Central memory CD4-positive, alpha-beta T cell (primary cell): ENCODE results near the gene PRIMA1.

ENCODE experiments used
- DNase-seq: peaks from one replicate; pipeline ENCODE4 v3.0.0; 2022

PRIMA1 gene

DNA sequence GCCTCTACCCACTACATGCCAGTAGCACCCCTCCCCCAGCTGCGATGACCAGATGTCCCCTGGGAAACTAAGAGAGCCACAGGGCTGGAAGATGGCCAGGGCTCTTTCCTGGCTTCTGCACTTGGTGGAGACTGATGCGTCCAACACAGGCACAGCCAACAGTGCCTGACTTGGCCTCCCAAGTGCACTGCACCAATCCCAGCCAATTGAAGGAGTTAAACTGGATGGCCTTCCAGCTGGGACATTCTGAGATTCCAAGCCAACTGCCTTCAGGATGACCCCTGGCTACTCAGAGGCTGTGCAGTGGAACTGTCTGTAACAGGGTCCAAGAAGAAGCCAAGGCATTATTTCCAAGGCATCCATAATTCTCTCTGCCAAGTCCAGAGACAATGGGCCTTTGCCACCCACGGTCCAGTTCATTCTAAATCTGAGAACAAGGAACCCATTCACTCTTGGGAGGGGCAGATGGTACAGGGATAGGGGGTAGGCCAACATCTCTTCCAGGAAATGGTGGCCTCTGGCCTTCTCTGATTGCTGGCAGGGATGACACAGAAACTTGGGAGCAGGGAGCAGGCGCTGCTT, 35.2 kb downstream of the PRIMA1 start:
- DNase-seq, result no peak

- no peak for DNase-seq
These were observed 36.2 kb downstream of the PRIMA1 start for GRCh38 chr14:93751946-93752655.

GRCh38 chr14:93749076-93749420, 39.2 kb downstream of the PRIMA1 start:
- no peak for DNase-seq

- DNase-seq, result no peak
These were observed 39.8 kb downstream of the PRIMA1 start for GRCh38 chr14:93748208-93749075.

DNA sequence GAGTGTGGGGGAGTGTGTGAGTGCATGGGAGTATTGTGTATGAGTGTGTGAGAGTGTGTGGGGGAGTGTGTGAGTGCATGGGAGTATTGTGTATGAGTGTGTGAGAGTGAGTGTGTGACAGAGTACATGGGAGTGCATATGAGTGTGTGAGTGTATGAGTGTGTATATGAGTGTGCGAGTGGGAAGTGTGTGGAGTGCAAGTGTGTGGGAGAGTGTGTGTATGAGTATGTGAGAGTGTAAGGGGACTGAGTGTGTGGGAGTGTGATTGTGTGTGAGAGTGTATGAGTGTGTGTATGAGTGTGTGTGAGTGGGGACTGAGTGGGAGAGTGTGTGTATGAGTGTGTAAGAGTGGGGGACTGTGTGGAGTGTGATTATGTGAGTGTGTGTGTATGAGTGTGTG, 40.7 kb downstream of the PRIMA1 start:
- no peak for DNase-seq

DNA sequence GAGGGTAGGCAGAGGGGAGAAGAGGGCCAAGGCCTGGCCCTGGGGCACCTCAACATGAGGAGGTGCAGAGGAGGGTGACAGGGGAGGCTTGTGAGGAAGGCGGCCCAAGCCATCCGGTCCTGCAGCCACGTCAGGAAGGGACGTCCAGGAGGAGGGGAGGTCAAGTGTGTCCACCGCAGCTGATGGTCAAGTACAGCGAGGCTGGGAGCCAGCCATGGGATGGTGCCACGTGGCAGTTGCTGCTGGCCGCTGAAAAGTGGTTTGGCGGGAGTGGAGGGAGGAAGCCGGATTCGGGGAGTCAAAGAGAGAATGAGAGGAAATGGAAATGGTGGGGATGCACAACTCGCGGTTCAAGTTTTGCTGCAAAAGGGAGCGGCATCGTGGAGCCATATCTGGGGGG, 41.2 kb downstream of the PRIMA1 start:
- no peak for DNase-seq

DNA sequence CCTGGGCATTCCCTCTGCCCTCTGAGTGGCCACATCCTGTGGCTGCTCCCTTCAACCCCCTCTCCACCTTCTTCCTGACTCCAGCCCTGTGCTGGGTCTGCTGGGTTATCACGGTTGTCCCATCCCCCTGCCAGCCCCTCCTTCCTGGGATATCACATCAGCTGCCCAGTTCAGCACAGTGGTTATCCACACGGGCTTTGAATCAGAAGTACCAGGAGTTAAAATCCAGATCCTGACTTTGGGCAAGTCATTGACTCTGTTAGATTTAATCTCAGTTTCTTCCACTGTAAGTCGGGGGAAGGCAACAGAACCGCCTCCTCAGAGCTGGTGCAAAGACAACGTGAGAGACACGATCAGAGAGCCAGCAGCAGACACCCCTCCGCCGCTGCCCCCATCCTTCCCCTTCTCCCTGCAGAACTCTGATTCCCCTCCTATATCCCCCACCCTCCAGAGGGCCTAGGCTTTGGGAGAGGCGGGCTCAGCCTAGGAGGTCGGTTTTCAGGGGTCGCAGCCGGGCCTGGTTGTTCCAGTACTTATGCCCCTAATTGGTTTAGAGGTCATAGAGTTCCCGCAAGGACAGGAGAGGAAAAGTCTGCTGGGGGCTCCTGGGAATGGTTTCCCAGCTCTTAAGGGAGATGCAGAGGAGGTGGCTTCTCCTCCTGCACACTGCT, 42.5 kb downstream of the PRIMA1 start:
- DNase-seq, result no peak

- DNase-seq, result no peak
These were observed 43.4 kb downstream of the PRIMA1 start for GRCh38 chr14:93744876-93745275.

- DNase-seq, result no peak
These were observed 44.1 kb downstream of the PRIMA1 start for GRCh38 chr14:93744176-93744575.

DNA sequence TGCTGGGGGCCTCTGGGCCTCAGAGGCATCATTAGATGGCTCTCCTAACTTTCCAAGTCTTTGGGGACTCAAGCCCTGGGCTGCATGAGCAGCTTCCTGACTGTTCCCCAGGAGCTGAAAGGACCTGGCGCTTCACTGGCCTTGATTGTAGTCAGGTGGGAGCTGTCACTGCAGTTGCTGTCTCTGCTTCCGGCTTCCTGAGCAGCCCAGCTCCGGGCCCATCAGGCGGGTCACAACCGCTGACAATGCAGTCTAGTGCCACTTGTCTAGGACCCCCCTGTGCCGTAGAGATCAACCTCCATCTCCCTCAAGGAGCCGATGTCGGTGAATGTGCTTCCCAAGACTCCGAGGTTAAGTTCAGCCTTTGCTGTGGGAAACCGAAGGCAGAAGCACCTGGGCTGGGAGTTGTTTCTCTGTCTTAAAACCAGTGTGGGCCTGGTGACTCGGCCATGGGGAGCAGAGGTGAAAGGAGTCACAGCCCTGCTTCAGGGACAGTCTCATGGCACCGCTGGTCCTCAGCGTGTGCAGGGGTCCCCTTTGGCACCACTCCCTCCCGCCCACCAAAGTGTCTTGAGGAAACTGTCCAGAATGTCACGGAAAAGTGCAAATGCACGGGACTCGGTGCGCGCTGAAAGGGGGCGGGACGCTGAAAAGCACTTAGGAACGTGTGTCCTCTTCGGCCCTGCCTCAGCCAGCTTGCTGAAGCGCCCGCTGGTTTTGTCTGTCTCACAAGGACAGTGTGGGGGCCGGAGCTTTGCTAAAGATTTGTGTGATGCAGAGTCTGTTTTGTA, 44.8 kb downstream of the PRIMA1 start:
- no peak for DNase-seq

DNA sequence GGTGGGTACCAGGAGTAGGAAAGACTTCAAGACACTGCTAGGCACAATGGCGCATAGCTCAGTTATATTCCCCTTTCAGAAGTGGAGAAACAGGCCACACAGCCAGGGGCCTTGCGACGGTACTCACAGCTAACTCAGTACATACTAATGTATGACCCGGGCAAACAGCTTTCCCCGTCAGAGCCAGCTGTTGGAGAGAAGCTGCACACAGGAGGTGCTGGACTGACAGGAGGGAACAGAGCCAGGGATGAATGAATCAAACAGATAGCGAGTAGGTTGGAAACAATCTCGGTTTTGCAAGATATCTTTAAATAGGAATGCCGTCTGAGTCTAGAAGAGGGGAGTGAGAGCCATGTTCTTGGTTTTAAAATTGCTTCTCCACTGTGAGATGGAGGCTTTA, 45.5 kb downstream of the PRIMA1 start:
- no peak for DNase-seq

- no peak for DNase-seq
These were observed 46.6 kb downstream of the PRIMA1 start for GRCh38 chr14:93741556-93742230.

- DNase-seq, result no peak
These were observed 50.7 kb downstream of the PRIMA1 start for GRCh38 chr14:93737634-93738033.

DNA sequence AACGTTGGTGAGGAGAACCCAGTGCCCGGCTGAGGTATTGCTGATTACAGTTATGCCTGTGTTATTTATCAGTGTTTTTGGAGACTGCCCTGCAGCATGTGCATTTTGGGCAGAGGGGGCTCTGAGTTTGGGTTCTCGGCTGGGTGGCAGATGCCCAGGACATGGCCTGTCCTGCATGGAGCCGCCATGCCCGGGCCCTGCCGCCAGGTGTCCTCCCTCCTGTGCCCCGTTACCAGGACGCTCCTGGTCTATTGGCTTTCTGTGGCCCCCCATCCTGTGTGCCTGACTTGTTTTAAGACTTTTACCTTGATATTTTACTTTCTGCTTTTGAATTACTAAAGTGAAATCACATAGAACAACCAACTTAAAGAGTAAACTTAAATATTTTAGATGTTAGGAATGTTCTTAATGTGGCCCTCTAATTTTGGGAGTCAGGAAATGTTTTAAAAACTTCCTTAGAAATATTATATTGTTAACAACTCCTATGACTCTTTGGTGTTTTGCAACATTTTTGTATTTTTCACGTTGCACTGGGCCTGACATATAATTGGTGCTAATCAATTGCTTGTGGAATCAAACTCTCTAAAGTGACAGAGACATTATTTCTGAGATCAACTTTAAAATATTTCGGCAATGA, 51.8 kb downstream of the PRIMA1 start:
- DNase-seq, result no peak

DNA sequence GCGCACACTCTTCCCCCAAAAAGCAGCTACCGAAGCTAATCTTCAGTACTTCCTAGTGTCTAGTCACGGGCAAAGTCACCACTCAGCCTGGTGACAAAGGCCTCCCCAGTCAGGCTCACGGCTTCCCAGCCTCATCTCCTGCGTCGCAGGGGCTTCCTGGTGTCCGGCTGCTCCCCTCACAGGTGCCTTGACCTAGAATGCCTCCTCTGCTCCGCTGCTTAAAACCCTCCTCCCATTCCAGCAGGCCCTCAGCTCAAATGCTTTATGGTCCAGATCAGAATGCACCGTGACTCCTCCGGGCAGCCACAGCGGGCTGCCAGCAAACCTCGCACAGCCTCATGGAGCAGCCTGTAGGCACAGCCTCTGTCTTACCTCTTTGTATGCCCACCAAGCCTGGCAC, 53.1 kb downstream of the PRIMA1 start:
- DNase-seq, result no peak

GRCh38 chr14:93734086-93734822, 54.0 kb downstream of the PRIMA1 start:
- DNase-seq, result no peak

GRCh38 chr14:93733631-93734030, 54.7 kb downstream of the PRIMA1 start:
- no peak for DNase-seq

GRCh38 chr14:93733231-93733630, 55.1 kb downstream of the PRIMA1 start:
- no peak for DNase-seq

DNA sequence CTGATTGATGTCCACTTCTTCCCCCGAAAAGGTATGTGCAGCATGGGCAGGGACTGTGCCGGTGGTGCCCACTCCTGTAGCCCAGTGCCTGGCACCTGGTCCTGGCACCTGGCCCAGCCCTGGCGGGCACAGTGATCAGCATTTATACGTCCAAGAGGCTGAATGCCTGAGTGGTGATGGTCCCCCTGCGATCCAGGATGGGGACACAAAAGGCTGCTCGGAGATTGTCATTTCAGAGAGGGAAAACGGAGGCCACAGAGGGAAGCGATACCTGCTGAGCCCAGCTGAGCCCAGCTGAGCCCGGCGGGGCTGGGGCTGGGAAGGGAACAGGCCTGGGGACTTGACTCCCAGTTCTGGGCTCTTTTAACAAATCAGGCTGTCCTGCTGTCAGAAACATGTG, 55.8 kb downstream of the PRIMA1 start:
- no peak for DNase-seq

- no peak for DNase-seq
These were observed 56.5 kb downstream of the PRIMA1 start for GRCh38 chr14:93731753-93732152.

GRCh38 chr14:93729993-93730392, 58.3 kb downstream of the PRIMA1 start:
- no peak for DNase-seq
